Keratinocyte (primary cell): Measurements from ENCODE around the gene NRG2.

Experiments used
- CTCF ChIP-seq, 3 experiments: IDR thresholded peaks in 1 of 3; conservative IDR thresholded peaks in 1 of 3; optimal IDR thresholded peaks in 1 of 3; 2 replicates in 2 of 3; 3 replicates in 1 of 3; pipeline versions ENCODE3 to v1.5.1; 2011; ENCODE audit warnings: low read length in 3 of 3, mild to moderate bottlenecking in 3 of 3, moderate library complexity in 2 of 3, control low read depth in 1 of 3, inconsistent platforms in 1 of 3; ENCODE audit not compliant: insufficient read depth in 2 of 3; ENCODE audit errors: extremely low read depth in 1 of 3
- EZH2 ChIP-seq: IDR thresholded peaks from one replicate; pipeline ENCODE4 v1.6.1; 2012; ENCODE audit warnings: inconsistent platforms, mild to moderate bottlenecking, low read length, moderate library complexity

- TF ChIP-seq CTCF (optimal IDR thresholded peaks at IDR 0.05 in 1 of 3, IDR thresholded peaks at IDR 0.05 in 1 of 3, conservative IDR thresholded peaks at IDR 0.05 in 1 of 3; ENCODE audit: extremely low read depth in 1 of 3, insufficient read depth in 2 of 3, low read length in 3 of 3), result no peak
- no peak for TF ChIP-seq EZH2
These were observed 942 bp upstream of the NRG2 start for GRCh38 chr5:140044041-140044440.
